ENCODE results near the gene MDK.

Gene MDK

DNA sequence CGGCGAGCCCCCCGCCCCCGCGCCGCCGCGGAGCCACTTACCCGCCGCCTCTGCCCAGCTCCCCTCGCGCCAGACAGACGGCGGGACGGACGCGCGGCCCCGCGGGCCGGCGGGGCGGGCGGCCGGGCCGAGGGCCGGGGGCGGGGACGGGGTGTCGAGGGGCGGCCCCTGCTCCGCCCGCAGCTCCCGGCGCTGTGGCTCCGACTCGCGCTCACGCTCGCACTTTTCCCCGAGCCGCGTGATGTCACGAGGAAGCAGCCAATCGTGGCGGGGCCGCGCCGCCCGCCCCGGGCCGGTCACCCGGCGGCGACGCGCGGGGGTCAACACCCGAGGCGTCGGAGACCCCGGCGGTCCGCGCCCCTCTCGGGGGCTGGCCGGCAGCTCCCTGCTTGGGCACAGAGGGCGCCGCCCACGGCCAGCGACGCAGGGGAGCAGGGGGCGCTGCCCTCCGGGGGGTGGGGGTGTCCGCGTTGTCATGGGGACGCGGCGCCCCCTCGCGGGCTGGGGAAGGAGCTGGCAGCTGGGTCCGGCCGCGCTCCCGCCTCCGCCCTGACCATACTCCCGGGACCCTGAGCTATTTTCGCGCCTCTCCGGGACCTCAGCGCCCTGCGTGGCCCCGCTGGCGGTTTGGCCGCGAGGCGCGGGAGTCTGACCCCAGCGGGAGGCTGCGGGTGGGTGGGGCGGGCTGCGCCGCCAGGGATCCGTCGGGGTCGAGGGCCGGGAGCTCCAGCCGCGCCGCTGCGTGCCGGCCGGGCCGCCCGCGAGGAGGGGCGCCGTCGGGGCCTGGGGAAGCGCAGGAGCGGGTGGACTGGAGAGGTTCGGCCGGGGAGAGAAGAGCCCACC lies 10.3 kb downstream of the MDK start, which contains the start of gene CHRM4:
TSS of gene CHRM4 (minus strand) at position 199 of the 843 bp plus-strand sequence. CDS start 5,219 bp downstream, outside the sequence.
- TF ChIP-seq, protein P1, sequence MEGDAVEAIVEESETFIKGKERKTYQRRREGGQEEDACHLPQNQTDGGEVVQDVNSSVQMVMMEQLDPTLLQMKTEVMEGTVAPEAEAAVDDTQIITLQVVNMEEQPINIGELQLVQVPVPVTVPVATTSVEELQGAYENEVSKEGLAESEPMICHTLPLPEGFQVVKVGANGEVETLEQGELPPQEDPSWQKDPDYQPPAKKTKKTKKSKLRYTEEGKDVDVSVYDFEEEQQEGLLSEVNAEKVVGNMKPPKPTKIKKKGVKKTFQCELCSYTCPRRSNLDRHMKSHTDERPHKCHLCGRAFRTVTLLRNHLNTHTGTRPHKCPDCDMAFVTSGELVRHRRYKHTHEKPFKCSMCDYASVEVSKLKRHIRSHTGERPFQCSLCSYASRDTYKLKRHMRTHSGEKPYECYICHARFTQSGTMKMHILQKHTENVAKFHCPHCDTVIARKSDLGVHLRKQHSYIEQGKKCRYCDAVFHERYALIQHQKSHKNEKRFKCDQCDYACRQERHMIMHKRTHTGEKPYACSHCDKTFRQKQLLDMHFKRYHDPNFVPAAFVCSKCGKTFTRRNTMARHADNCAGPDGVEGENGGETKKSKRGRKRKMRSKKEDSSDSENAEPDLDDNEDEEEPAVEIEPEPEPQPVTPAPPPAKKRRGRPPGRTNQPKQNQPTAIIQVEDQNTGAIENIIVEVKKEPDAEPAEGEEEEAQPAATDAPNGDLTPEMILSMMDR (conservative IDR thresholded peaks at IDR 0.05; ENCODE audit: control insufficient read depth, insufficient read depth, low read depth, low read length) = no peak
- DNase-seq (ENCODE audit: low read depth) = peak; percentile 11
- H3K4me3 ChIP-seq (ENCODE audit: control insufficient read depth, low read depth, low read length) = peak within 1 kb of the TSS; percentile 35

DNA sequence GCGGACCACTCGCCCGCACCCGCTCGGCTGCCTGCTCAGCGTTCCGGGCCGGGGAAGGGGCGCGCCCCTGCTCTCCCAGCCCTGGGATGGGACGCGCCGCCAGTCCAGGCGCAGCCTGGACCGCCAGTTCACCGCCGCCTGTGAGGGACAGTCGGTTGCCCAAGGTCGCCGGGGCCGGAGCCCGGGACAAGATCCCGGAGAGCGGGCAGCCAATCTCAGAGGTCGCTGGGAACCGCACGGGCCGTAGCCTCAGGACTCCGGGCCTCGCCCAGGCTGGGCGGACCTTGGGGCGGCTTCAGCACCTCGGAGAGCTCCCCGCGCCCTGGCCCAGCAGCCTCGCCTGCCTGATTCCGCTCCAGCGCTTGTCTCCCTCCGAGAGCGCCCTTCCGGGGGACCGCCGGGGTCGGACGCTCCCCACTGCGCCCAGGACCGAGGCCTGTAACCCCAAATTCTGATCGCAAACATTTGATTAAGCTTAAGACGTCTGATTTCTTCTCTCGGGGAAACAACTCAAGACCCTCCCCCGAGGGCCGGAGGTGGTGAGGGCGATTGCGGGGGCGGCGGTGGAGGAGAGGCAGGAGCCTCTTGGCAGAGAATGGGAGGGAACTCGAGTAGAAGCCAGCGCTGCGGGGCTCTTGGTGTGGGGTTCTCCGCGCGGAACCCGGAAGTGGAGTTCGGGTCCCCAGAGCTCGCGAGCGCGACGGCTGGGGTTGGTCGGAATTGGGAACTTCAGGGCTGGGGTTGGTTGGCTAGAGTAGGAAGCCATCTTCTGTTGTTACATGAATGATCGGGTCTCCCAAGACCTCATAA lies 11.2 kb downstream of the MDK start:
- TF ChIP-seq, protein P1 (conservative IDR thresholded peaks at IDR 0.05; ENCODE audit: control insufficient read depth, insufficient read depth, low read depth, low read length) = no peak
- peak overlapping the region; percentile 35 for H3K4me3 ChIP-seq (ENCODE audit: control insufficient read depth, low read depth, low read length)
- peak; percentile 72 for DNase-seq (ENCODE audit: low read depth)

DNA sequence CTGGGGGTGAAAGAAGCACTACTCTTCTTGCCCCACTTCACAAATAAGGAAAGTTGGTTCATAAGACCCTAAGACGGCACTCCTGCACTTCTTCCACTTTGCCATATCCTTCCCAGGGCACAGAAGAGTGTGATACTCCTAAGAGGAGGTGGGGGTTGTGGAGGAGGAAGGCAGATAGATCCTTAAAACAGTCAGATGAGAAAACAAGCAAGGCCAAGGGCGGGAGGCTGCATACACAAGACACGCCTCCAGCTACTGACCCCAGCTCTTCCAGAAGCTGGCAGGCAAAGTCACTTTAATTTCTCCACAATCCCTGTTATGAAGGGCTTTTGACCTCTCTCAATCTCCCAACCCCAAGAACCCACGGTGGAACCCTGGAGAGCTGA lies 11.8 kb downstream of the MDK start:
- TF ChIP-seq, protein P1 (conservative IDR thresholded peaks at IDR 0.05; ENCODE audit: control insufficient read depth, insufficient read depth, low read depth, low read length) = no peak
- no peak for DNase-seq (ENCODE audit: low read depth)
- H3K4me3 ChIP-seq (ENCODE audit: control insufficient read depth, low read depth, low read length) = no peak overlapping the region

DNA sequence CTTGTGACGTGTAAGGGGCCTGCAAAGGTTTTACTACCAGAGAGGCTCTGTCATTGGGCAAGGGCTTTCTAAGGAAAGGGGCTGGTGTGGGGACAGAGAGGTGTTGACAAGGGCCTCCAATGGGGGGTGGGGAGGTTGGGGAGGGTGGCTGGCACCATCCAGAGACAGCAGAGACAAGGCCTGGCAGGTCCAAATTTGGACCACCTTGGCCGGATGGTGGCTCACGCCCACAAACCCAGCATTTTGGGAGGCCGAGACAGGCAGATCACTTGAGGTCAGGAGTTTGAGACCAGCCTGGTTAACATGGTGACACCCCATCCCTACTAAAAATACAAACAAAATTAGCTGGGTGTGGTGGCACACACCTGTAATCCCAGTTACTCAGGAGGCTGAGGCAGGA lies 12.3 kb downstream of the MDK start:
- DNase-seq (ENCODE audit: low read depth) = no peak
- H3K4me3 ChIP-seq (ENCODE audit: control insufficient read depth, low read depth, low read length) = no peak overlapping the region
- TF ChIP-seq, protein P1 (conservative IDR thresholded peaks at IDR 0.05; ENCODE audit: control insufficient read depth, insufficient read depth, low read depth, low read length) = no peak

DNA sequence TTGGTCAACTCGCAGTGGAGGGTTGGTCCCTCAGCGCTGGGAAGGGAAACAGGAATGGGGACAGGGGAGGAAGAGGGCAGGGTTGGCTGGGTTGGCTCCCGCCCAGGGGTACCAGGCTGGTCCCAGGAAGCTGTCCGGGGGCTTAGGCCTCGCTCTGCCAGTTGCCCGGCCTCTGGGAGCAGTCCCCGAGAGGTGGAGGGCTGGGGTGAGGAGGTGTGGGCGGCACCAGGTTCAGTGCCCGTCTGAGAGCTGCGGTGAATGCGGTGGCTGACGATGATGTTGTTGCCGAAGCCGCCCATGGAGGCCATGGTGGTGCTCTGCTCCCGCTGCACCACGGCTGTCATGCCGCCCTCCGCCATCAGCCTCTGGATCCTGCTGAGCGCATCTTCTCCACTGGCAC lies 16.1 kb downstream of the MDK start:
- DNase-seq (ENCODE audit: low read depth) = no peak
- H3K4me3 ChIP-seq (ENCODE audit: control insufficient read depth, low read depth, low read length) = no peak overlapping the region
- TF ChIP-seq, protein P1 (conservative IDR thresholded peaks at IDR 0.05; ENCODE audit: control insufficient read depth, insufficient read depth, low read depth, low read length) = no peak

DNA sequence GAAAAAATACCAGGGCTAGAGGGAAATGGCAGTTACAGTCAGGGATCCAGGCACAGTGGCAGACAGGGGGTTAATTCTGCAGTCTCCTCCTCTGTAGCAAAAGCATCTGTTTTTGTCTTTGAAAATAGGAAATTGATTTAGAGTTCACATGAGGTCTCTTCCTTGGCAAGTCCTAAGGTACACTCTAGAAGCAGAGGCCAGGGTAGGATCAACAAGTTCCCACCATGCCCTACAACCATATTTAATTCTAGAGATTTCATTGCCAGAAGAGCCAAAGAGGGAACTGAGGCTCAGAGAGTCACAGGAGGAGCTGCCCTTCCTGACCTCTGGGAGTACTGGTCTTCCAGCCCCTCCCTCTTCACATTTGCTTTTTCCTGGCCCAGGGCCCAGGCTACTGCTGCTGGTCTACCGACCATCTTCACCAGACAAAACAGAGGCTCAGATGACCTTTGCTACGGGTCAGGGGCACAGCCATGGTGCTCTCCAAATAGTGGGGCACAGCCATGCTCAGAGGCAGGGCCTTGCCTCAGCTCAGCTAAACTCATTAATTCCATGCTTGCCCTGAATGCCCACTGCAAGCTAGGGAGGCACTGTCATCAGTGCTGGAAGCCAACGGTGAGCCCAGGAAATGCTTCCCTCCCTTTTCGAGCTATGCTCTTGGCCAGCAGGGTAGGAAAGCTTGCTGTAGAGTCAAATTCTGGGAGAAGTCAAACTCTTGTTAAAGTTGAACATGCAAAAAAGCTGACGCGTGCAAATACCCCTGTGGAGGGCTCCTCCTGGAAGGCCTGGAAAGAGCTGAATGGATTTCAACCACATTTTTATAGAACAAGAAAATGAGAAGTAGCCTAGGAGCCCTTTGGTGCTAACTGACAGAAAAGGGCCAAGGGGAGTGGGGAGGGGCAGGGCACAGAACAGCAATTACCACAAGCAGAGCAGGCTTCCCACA lies 21.8 kb downstream of the MDK start:
- TF ChIP-seq, protein P1 (conservative IDR thresholded peaks at IDR 0.05; ENCODE audit: control insufficient read depth, insufficient read depth, low read depth, low read length) = no peak
- DNase-seq (ENCODE audit: low read depth) = no peak
- H3K4me3 ChIP-seq (ENCODE audit: control insufficient read depth, low read depth, low read length) = no peak overlapping the region

All from fibroblast of mammary gland (primary cell).